Measurements from ENCODE around the gene SH3BP4.

GRCh38 chr2:235092433-235093223, 140.8 kb downstream of the SH3BP4 start:
- TF ChIP-seq CTCF (IDR thresholded peaks at IDR 0.05; ENCODE audit: low read depth, low read length, poor library complexity, severe bottlenecking) = no peak
- TF ChIP-seq EZH2phosphoT487 (IDR thresholded peaks at IDR 0.05; ENCODE audit: borderline replicate concordance, low read length) = no peak
